Measurements from ENCODE around the gene FNDC3B. TPM values are rescaled to one million over a fixed set of nuclear protein-coding genes. Genes with fewer than 3 reads are reported as not detected.

Gene FNDC3B
- total RNA-seq, 2 donors from 2014 or later, result 27.0 to 41.6 TPM

GRCh38 chr3:172138792-172139507, 99.6 kb downstream of the FNDC3B start:
- peaks cover 32% of the 10 kb centered on the region for H3K4me1 Mint-ChIP-seq
- peak overlapping the region; percentile 81 for H3K4me3 Mint-ChIP-seq

GRCh38 chr3:172139528-172140276, 100.3 kb downstream of the FNDC3B start:
- ATAC-seq (no peak), DNase-seq (no peak)
- peaks cover 31% of the 10 kb centered on the region for H3K4me1 Mint-ChIP-seq
- peak overlapping the region; percentile 41 for H3K27ac Mint-ChIP-seq
- peaks cover 2% of the 10 kb centered on the region for H3K36me3 Mint-ChIP-seq (ENCODE audit: low read depth)
- no peaks in the 10 kb centered on the region for H3K27me3 Mint-ChIP-seq
- H3K4me3 Mint-ChIP-seq, result no peak overlapping the region
- H3K9me3 ChIP-seq (ENCODE audit: control insufficient read depth, low read length, poor library complexity, severe bottlenecking), result no peaks in the 10 kb centered on the region

More at GRCh38 chr3:172138792-172139507, 99.6 kb downstream of the FNDC3B start:
- H3K27me3 Mint-ChIP-seq, result no peaks in the 10 kb centered on the region
- H3K27ac Mint-ChIP-seq, result peak overlapping the region; percentile 41
- peak; percentile 55 for ATAC-seq
- DNase-seq, result no peak
- H3K9me3 ChIP-seq (ENCODE audit: control insufficient read depth, low read length, poor library complexity, severe bottlenecking), result no peaks in the 10 kb centered on the region
- H3K36me3 Mint-ChIP-seq (ENCODE audit: low read depth), result peaks cover 2% of the 10 kb centered on the region

GRCh38 chr3:172140499-172141391, 101.4 kb downstream of the FNDC3B start:
- peaks cover 31% of the 10 kb centered on the region for H3K4me1 Mint-ChIP-seq
- H3K4me3 Mint-ChIP-seq, result no peak overlapping the region
- peak; percentile 47 for ATAC-seq
- peaks cover 2% of the 10 kb centered on the region for H3K36me3 Mint-ChIP-seq (ENCODE audit: low read depth)
- H3K27ac Mint-ChIP-seq, result peak overlapping the region; percentile 24
- DNase-seq, result no peak
- H3K9me3 ChIP-seq (ENCODE audit: control insufficient read depth, low read length, poor library complexity, severe bottlenecking), result no peaks in the 10 kb centered on the region
- no peaks in the 10 kb centered on the region for H3K27me3 Mint-ChIP-seq

GRCh38 chr3:172142051-172142863, 102.9 kb downstream of the FNDC3B start:
- Mint-ChIP-seq H3K36me3 (ENCODE audit: low read depth) (no peaks in the 10 kb centered on the region), H3K4me1 (peaks cover 29% of the 10 kb centered on the region), H3K4me3 (no peak overlapping the region), H3K27ac (no peak overlapping the region), H3K27me3 (no peaks in the 10 kb centered on the region)
- DNase-seq (no peak), ATAC-seq (no peak)
- no peaks in the 10 kb centered on the region for H3K9me3 ChIP-seq (ENCODE audit: control insufficient read depth, low read length, poor library complexity, severe bottlenecking)

DNA sequence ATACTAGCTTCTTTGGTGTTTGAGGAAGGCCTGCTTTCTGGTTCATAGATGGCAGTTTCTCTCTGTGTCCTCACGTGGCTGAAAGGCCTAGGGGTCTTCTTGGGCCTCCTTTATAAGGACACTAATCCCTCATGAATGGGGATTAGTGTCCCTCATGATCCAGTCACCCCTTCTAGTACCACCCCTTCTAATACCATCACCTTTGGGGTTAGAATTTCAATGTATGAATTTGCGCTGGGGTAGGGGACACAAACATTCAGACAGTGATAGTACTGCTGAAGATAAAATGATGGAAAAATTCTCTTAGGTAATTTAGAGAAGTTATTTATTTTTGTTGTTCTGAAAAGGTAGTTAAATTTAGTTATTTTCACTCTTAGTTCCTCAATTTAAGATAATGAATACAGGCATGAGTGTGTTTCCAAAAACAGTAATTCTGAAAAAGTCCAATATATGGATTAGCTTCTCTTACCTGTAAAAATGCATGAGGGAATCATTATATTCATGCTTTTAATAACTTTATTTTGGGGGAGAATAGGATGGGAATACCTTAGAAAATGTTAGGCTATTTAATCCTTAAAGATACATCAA, 103.6 kb downstream of the FNDC3B start:
- no peaks in the 10 kb centered on the region for H3K9me3 ChIP-seq (ENCODE audit: control insufficient read depth, low read length, poor library complexity, severe bottlenecking)
- no peaks in the 10 kb centered on the region for H3K27me3 Mint-ChIP-seq
- H3K4me1 Mint-ChIP-seq, result peaks cover 25% of the 10 kb centered on the region
- no peak overlapping the region for H3K27ac Mint-ChIP-seq
- no peak overlapping the region for H3K4me3 Mint-ChIP-seq
- no peaks in the 10 kb centered on the region for H3K36me3 Mint-ChIP-seq (ENCODE audit: low read depth)
- DNase-seq (no peak), ATAC-seq (no peak)

GRCh38 chr3:172143739-172144497, 104.5 kb downstream of the FNDC3B start:
- no peaks in the 10 kb centered on the region for H3K27me3 Mint-ChIP-seq
- DNase-seq, result no peak
- no peak for ATAC-seq
- H3K4me3 Mint-ChIP-seq, result no peak overlapping the region
- H3K36me3 Mint-ChIP-seq (ENCODE audit: low read depth), result no peaks in the 10 kb centered on the region
- H3K27ac Mint-ChIP-seq, result peak overlapping the region; percentile 81
- H3K9me3 ChIP-seq (ENCODE audit: control insufficient read depth, low read length, poor library complexity, severe bottlenecking), result no peaks in the 10 kb centered on the region
- H3K4me1 Mint-ChIP-seq, result peaks cover 23% of the 10 kb centered on the region

DNA sequence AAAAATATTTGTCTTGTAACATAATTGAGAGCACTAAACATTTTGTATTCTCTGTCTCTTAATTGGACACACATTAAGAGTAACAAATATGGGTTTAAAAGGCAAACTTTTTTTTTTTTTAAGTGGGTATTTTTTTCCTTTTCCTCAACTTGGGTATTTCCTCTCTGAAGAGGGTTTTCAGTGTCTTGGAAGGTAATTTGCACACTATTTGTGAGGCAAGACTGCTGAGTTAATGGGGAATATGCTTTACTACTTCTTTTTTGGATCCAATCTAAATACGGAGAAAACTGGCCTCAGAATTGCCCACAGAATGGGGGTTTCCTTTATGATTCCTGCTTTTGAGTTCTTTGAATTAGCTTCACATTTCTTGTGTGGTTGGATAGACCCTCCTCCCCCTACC, 105.2 kb downstream of the FNDC3B start:
- DNase-seq (no peak), ATAC-seq (no peak)
- peak overlapping the region; percentile 81 for H3K27ac Mint-ChIP-seq
- no peaks in the 10 kb centered on the region for H3K36me3 Mint-ChIP-seq (ENCODE audit: low read depth)
- H3K27me3 Mint-ChIP-seq, result no peaks in the 10 kb centered on the region
- no peaks in the 10 kb centered on the region for H3K9me3 ChIP-seq (ENCODE audit: control insufficient read depth, low read length, poor library complexity, severe bottlenecking)
- peaks cover 20% of the 10 kb centered on the region for H3K4me1 Mint-ChIP-seq
- no peak overlapping the region for H3K4me3 Mint-ChIP-seq

GRCh38 chr3:172145031-172145686, 105.8 kb downstream of the FNDC3B start:
- H3K27me3 Mint-ChIP-seq, result no peaks in the 10 kb centered on the region
- H3K4me3 Mint-ChIP-seq, result peak overlapping the region; percentile 1
- DNase-seq, result no peak
- no peaks in the 10 kb centered on the region for H3K36me3 Mint-ChIP-seq (ENCODE audit: low read depth)
- no peaks in the 10 kb centered on the region for H3K9me3 ChIP-seq (ENCODE audit: control insufficient read depth, low read length, poor library complexity, severe bottlenecking)
- no peak for ATAC-seq
- peak overlapping the region; percentile 66 for H3K27ac Mint-ChIP-seq
- peaks cover 20% of the 10 kb centered on the region for H3K4me1 Mint-ChIP-seq

DNA sequence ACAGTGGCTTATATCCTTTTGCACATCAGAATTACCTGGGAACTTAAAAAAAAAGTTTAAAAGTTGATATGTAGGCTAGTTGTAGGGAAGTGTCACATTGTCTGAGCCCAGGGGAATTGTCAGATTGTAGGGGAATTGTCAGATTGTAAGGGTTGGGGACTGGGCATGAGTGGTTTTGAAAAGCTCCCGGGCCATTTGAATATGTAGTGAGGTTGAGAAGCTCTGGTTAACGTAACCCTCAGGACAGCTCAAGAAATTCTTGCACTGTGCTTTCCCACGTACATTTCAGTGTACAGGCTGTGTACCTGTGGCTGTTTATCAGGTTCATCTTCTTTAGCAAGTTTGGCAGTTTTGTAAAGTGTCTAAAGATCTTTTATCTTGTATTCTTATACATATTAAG, 107.0 kb downstream of the FNDC3B start:
- no peaks in the 10 kb centered on the region for H3K36me3 Mint-ChIP-seq (ENCODE audit: low read depth)
- no peak overlapping the region for H3K27ac Mint-ChIP-seq
- H3K27me3 Mint-ChIP-seq, result no peaks in the 10 kb centered on the region
- ATAC-seq (no peak), DNase-seq (no peak)
- peaks cover 23% of the 10 kb centered on the region for H3K4me1 Mint-ChIP-seq
- H3K9me3 ChIP-seq (ENCODE audit: control insufficient read depth, low read length, poor library complexity, severe bottlenecking), result no peaks in the 10 kb centered on the region
- H3K4me3 Mint-ChIP-seq, result no peak overlapping the region

GRCh38 chr3:172147113-172147818, 107.9 kb downstream of the FNDC3B start:
- Mint-ChIP-seq H3K4me1 (peaks cover 24% of the 10 kb centered on the region), H3K27me3 (no peaks in the 10 kb centered on the region), H3K27ac (no peak overlapping the region), H3K4me3 (no peak overlapping the region), H3K36me3 (ENCODE audit: low read depth) (no peaks in the 10 kb centered on the region)
- H3K9me3 ChIP-seq (ENCODE audit: control insufficient read depth, low read length, poor library complexity, severe bottlenecking), result no peaks in the 10 kb centered on the region
- ATAC-seq, result no peak
- DNase-seq, result no peak

GRCh38 chr3:172148241-172148640, 108.9 kb downstream of the FNDC3B start:
- no peak for DNase-seq
- Mint-ChIP-seq H3K4me1 (peaks cover 30% of the 10 kb centered on the region), H3K27ac (peak overlapping the region; percentile 4), H3K27me3 (no peaks in the 10 kb centered on the region), H3K36me3 (ENCODE audit: low read depth) (no peaks in the 10 kb centered on the region), H3K4me3 (no peak overlapping the region)
- ATAC-seq, result no peak
- H3K9me3 ChIP-seq (ENCODE audit: control insufficient read depth, low read length, poor library complexity, severe bottlenecking), result no peaks in the 10 kb centered on the region
